Stomach (tissue), 9 donors: ENCODE results near the gene NR5A1. TPM values are rescaled to one million over a fixed set of nuclear protein-coding genes. Genes with fewer than 3 reads are reported as not detected.
A peak's percentile ranks its signal among the peaks of the same experiment; 100 is the strongest.

Experiments used
- DNase-seq, 2 donors: peaks; one replicate each; pipeline versions ENCODE4 v3.0.0 to v3.0.0-alpha.2; 2013 to 2019
- H3K27ac ChIP-seq, 5 donors: fragments of 200-600 bp in 4 of 5; sonication (generic) in 4 of 5; one replicate each; pipeline ENCODE4 v1.5.1; 2013 to 2019; ENCODE audit warnings: mild to moderate bottlenecking in 1 of 5, moderate library complexity in 1 of 5
- H3K27me3 ChIP-seq, 3 donors: fragments of 200-600 bp; sonication (generic); one replicate each; pipeline ENCODE4 v1.5.1; 2017 to 2019; ENCODE audit warnings: mixed run types in 1 of 3
- H3K36me3 ChIP-seq, 4 donors: fragments of 200-600 bp; sonication (generic); 1 replicate in 3 of 4; 2 replicates in 1 of 4; pipeline ENCODE4 v1.5.1; 2016 to 2019
- H3K4me1 ChIP-seq, 4 donors: fragments of 200-600 bp; sonication (generic); one replicate each; pipeline ENCODE4 v1.5.1; 2016 to 2019
- H3K4me3 ChIP-seq, 4 donors: fragments of 200-600 bp; sonication (generic) in 3 of 4; one replicate each; pipeline ENCODE4 v1.5.1; 2016 to 2019; ENCODE audit warnings: mild to moderate bottlenecking in 1 of 4
- H3K9me3 ChIP-seq, 4 donors: fragments of 200-600 bp; sonication (generic); one replicate each; pipeline ENCODE4 v1.5.1; 2016 to 2019
- CTCF ChIP-seq, 7 experiments: fragments of 450-650 bp in 4 of 7; fragments of 200-600 bp in 3 of 7; sonication (generic) in 3 of 7; IDR thresholded peaks; one replicate each; pipeline ENCODE4 v1.5.1; 2016 to 2019; ENCODE audit warnings: antibody characterized with exemption in 7 of 7, control low read depth in 2 of 7, mild to moderate bottlenecking in 1 of 7
- EP300 ChIP-seq: sonication (generic); formaldehyde crosslinking; IDR thresholded peaks from one replicate; pipeline ENCODE4 v1.6.1; 2017; ENCODE audit warnings: antibody characterized with exemption
- POLR2A ChIP-seq, 4 donors: fragments of 450-650 bp; IDR thresholded peaks; one replicate each; pipeline ENCODE4 v1.6.1; 2016; ENCODE audit warnings: antibody characterized with exemption in 4 of 4, control low read depth in 2 of 4, mild to moderate bottlenecking in 1 of 4, moderate library complexity in 1 of 4
- POLR2AphosphoS5 ChIP-seq, 3 donors: sonication (generic); formaldehyde crosslinking; IDR thresholded peaks; one replicate each; pipeline ENCODE4 v1.6.1; 2016; ENCODE audit warnings: antibody characterized with exemption in 3 of 3
- WGBS, 5 donors: extraction: QIAGEN DNeasy Blood & Tissue Kit in 3 of 5; methylation state at CpG; one replicate each; pipeline versions ENCODE4 v1.1.5 to v1.1.7; 2013 to 2018; 5-methylcytosine and 5-hydroxymethylcytosine counted together
- intact Hi-C: fragments of 100-400 bp; cut with DNase I; formaldehyde crosslinking; loops from one replicate; pipeline ENCODE4 v1.15.1; 2023; ENCODE audit warnings: low total_unique reads
- polyA plus RNA-seq, 3 donors: library from polyadenylated mRNA; stranded (reverse); fragments of 200-250 nt; gene quantifications; one replicate each; pipeline ENCODE4 v1.2.3, GENCODE V29; 2013
- total RNA-seq, 5 donors: library from RNA; depleted of rRNA; stranded (reverse); fragments of >200 nt; gene quantifications; one replicate each; pipeline versions ENCODE4 v1.1.0 to v1.2.3, GENCODE V29; 2014 to 2016
- donor health status: healthy with polysubstance abuse.
- donor health status: Bipolar disorder and iron deficiency.
- donor health status: healthy.

Gene NR5A1
- total and polyA plus RNA-seq, 8 donors: 0.03 to 2.4 TPM; not detected in 6

DNA sequence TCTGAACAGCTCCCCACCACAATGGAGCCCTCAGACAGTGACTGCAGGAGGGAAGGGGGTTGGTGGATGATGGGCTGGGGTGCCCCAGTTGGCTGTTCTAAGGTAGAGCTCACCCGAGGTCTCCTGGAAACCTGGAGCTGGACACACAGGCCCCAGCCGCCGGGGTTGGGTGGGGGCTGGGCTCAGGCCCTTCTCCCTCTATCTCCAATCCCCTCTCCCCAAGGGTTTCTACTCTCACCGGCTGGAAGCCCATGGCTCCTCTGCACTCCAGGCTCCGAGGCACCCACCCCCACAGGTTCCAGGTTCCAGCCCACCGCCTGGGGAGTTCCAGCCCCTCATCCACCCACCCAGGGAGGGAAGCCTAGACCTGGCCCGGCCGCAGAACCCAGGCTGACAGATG, 766 bp downstream of the NR5A1 start:
- Histone ChIP-seq H3K4me3 (no peak overlapping the region), H3K9me3 (no peaks in the 10 kb centered on the region), H3K4me1 (peaks cover 12 to 24% (median 19%) of the 10 kb centered on the region in 4 donors), H3K36me3 (no peaks in the 10 kb centered on the region), H3K27ac (no peak overlapping the region), H3K27me3 (peaks cover 30 to 71% (median 47%) of the 10 kb centered on the region in 3 donors)
- intact Hi-C loops: no loop called here
- TF ChIP-seq POLR2A (IDR thresholded peaks at IDR 0.05) (no peak), POLR2AphosphoS5 (IDR thresholded peaks at IDR 0.05) (no peak), CTCF (IDR thresholded peaks at IDR 0.05) (no peak), EP300 (no peak)
- no peak for DNase-seq
- whole genome bisulfite sequencing, 5 donors: 85 to 91% (median 89%) methylated on average over 5 to 8 of the region's 8 CpGs

GRCh38 chr9:124505901-124506346, 1.3 kb downstream of the NR5A1 start:
- H3K36me3 ChIP-seq: no peaks in the 10 kb centered on the region
- DNase-seq: no peak
- 79 to 89% (median 86%) methylated on average over 19 of the region's 19 CpGs for WGBS, 5 donors
- H3K9me3 ChIP-seq: no peaks in the 10 kb centered on the region
- H3K4me3 ChIP-seq: no peak overlapping the region
- peaks cover 30 to 71% (median 52%) of the 10 kb centered on the region in 3 donors for H3K27me3 ChIP-seq
- H3K27ac ChIP-seq: no peak overlapping the region
- TF ChIP-seq POLR2A (IDR thresholded peaks at IDR 0.05) (no peak), POLR2AphosphoS5 (IDR thresholded peaks at IDR 0.05) (no peak), EP300 (no peak), CTCF (IDR thresholded peaks at IDR 0.05) (no peak)
- H3K4me1 ChIP-seq: peaks cover 12 to 24% (median 19%) of the 10 kb centered on the region in 4 donors
- intact Hi-C loops: no loop called here

- Histone ChIP-seq H3K36me3 (no peaks in the 10 kb centered on the region), H3K27me3 (peaks cover 30 to 73% (median 56%) of the 10 kb centered on the region in 3 donors), H3K4me1 (peaks cover 12 to 24% (median 19%) of the 10 kb centered on the region in 4 donors), H3K4me3 (peak overlapping the region; percentile 2 to 35 (median 22)), H3K27ac (no peak overlapping the region), H3K9me3 (no peaks in the 10 kb centered on the region)
- DNase-seq: no peak
- intact Hi-C loops: no loop called here
- 32 to 60% (median 38%) methylated on average over 24 to 69 of the region's 69 CpGs for WGBS, 5 donors
- no peak for TF ChIP-seq EP300
- no peak for TF ChIP-seq POLR2A (IDR thresholded peaks at IDR 0.05)
- TF ChIP-seq POLR2AphosphoS5 (IDR thresholded peaks at IDR 0.05): no peak
- no peak for TF ChIP-seq CTCF (IDR thresholded peaks at IDR 0.05)
Observed at GRCh38 chr9:124505006-124505900, 1.9 kb downstream of the NR5A1 start.

GRCh38 chr9:124504530-124505005, 2.6 kb downstream of the NR5A1 start:
- DNase-seq: peak in 1 of 2 donors; percentile 35
- 0 to 1% (median 1%) methylated on average over 8 to 77 of the region's 81 CpGs; no CpG with 5 or more reads in 1 of the 5 donors for WGBS, 5 donors
- no peaks in the 10 kb centered on the region for H3K36me3 ChIP-seq
- no peak for TF ChIP-seq EP300
- TF ChIP-seq POLR2AphosphoS5 (IDR thresholded peaks at IDR 0.05): no peak
- no peak for TF ChIP-seq POLR2A (IDR thresholded peaks at IDR 0.05)
- no peak for TF ChIP-seq CTCF (IDR thresholded peaks at IDR 0.05)
- no peak overlapping the region for H3K27ac ChIP-seq
- intact Hi-C loops: no loop called here
- H3K27me3 ChIP-seq: peaks cover 30 to 80% (median 56%) of the 10 kb centered on the region in 3 donors
- H3K4me1 ChIP-seq: peaks cover 12 to 24% (median 19%) of the 10 kb centered on the region in 4 donors
- H3K9me3 ChIP-seq: no peaks in the 10 kb centered on the region
- peak overlapping the region; percentile 2 to 43 (median 31) for H3K4me3 ChIP-seq
